OCI-LY3 (cell line): ENCODE data around the gene DNAH14.

Source experiments
- CTCF ChIP-seq: fragments of 200-600, 300-600 bp; sonication (generic); IDR thresholded peaks from 2 replicates; pipeline ENCODE4 v1.5.1; 2014; ENCODE audit warnings: antibody characterized with exemption, low read length, low read depth
- EZH2phosphoT487 ChIP-seq: fragments of 200-600 bp; shearing (Covaris generic); IDR thresholded peaks from 2 replicates; pipeline ENCODE4 v1.6.1; 2018; ENCODE audit warnings: antibody characterized with exemption, mixed run types, low read depth

GRCh38 chr1:225412803-225413351 is 483.4 kb downstream of the DNAH14 start:
- no peak for TF ChIP-seq CTCF
- TF ChIP-seq EZH2phosphoT487 = no peak
